ENCODE data around the gene ILDR1. TPM values are rescaled to one million over a fixed set of nuclear protein-coding genes. Genes with fewer than 3 reads are reported as not detected.

Gene ILDR1
- total and polyA plus RNA-seq, 10 of the 15 experiments (the other 5 are each of a cell fraction or from before 2014, with no cell fraction given) = 1.3 to 12.0 (median 7.0) TPM

GRCh38 chr3:121942116-121942786 is 79.8 kb downstream of the ILDR1 start:
- WGBS (ENCODE audit: insufficient coverage, insufficient replicate concordance, low lambda C conversion rate, missing lambda C conversion rate) = 97% methylated on average over 4 of the region's 4 CpGs
- Histone ChIP-seq H2AFZ (ENCODE audit: control insufficient read depth, low read depth, low read length) (no peak overlapping the region), H3K9me3 (replicated peaks; ENCODE audit: control insufficient read depth, insufficient read depth, low read length) (no peaks in the 10 kb centered on the region), H3K9ac (ENCODE audit: control insufficient read depth, insufficient read depth, low read length) (no peak overlapping the region), H3K4me1 (ENCODE audit: control insufficient read depth, insufficient read depth, low read length) (no peaks in the 10 kb centered on the region), H3K36me3 (ENCODE audit: control insufficient read depth in 2 of 2, insufficient read depth in 2 of 2, low read length in 1 of 2) (peaks cover 3 to 8% of the 10 kb centered on the region in 2 experiments; a peak in 3 of 4 replicates), H3K79me2 (ENCODE audit: control insufficient read depth, insufficient read depth, low read length) (no peaks in the 10 kb centered on the region), H3K4me2 (ENCODE audit: control insufficient read depth, insufficient read depth) (no peak overlapping the region), H3K27ac (ENCODE audit: control insufficient read depth, insufficient read depth) (no peak overlapping the region), H4K20me1 (ENCODE audit: control insufficient read depth, insufficient read depth) (no peaks in the 10 kb centered on the region), H3K4me3 (no peak overlapping the region), H3K27me3 (replicated peaks in 1 of 2; ENCODE audit: control insufficient read depth in 2 of 2, insufficient read depth in 2 of 2, low read length in 1 of 2) (no peaks in the 10 kb centered on the region)
- TF ChIP-seq NR2C2 (IDR thresholded peaks at IDR 0.05; ENCODE audit: borderline replicate concordance, control insufficient read depth, insufficient read length, low read depth) = no peak
- TF ChIP-seq SMC3 (IDR thresholded peaks at IDR 0.05; ENCODE audit: borderline replicate concordance, low read length) = no peak
- TF ChIP-seq ESRRA (IDR thresholded peaks at IDR 0.05; ENCODE audit: low read length) = no peak
- TF ChIP-seq SIN3A (IDR thresholded peaks at IDR 0.05; ENCODE audit: low read depth, low read length) = no peak
- no peak for TF ChIP-seq SMARCA5 (IDR thresholded peaks at IDR 0.05)
- TF ChIP-seq HDAC2 (IDR thresholded peaks at IDR 0.05) = no peak
- no peak for TF ChIP-seq STAT3 (IDR thresholded peaks at IDR 0.05; ENCODE audit: low read depth, low read length)
- TF ChIP-seq PKNOX1 (IDR thresholded peaks at IDR 0.05) = no peak
- no peak for TF ChIP-seq CHD2 (IDR thresholded peaks at IDR 0.05; ENCODE audit: borderline replicate concordance, low read depth, low read length)
- no peak for TF ChIP-seq SUPT20H (IDR thresholded peaks at IDR 0.05; ENCODE audit: borderline replicate concordance, control insufficient read depth, low read depth, low read length)
- ATAC-seq = no peak
- in situ Hi-C loops (cut with MboI) (no loop called here), intact Hi-C loops (cut with micrococcal nuclease; ENCODE audit: unreplicated experiment) (no loop called here)
- ChIA-PET CTCF (interaction anchor here (0.8 kb wide), 1 partner anchor 10 kb away, joined by 3 read pairs; no protein-coding TSS in a partner anchor), SMC1A (ENCODE audit: uncharacterized antibody, unreplicated experiment) (no interaction called here), POLR2A (no interaction called here), RAD21 (ENCODE audit: unreplicated experiment) (no interaction called here)
- BruUV-seq (replicated peaks) = no TSS peak
- DNase-seq (ENCODE audit: low read depth, low spot score) = no peak
- no peak for FAIRE-seq
